MM.1S (cell line): Measurements from ENCODE around the gene PROK1.

Source experiments
- EZH2 ChIP-seq: fragments of 300-600 bp; sonication (generic); optimal IDR thresholded peaks from 2 replicates; pipeline ENCODE3; 2017; ENCODE audit warnings: low read depth, mild to moderate bottlenecking, antibody characterized with exemption, low read length, mixed read lengths
- EZH2phosphoT487 ChIP-seq: fragments of 300-600 bp; sonication (generic); IDR thresholded peaks from 2 replicates; pipeline ENCODE4 v1.6.1; 2018; ENCODE audit warnings: antibody characterized with exemption, low read length
- TF ChIP-seq, protein P1 (sequence below): fragments of 300-600 bp; sonication (generic); IDR thresholded peaks from 2 replicates; pipeline ENCODE4 v1.5.1; 2016; ENCODE audit warnings: antibody characterized with exemption, low read length, mixed read lengths

DNA sequence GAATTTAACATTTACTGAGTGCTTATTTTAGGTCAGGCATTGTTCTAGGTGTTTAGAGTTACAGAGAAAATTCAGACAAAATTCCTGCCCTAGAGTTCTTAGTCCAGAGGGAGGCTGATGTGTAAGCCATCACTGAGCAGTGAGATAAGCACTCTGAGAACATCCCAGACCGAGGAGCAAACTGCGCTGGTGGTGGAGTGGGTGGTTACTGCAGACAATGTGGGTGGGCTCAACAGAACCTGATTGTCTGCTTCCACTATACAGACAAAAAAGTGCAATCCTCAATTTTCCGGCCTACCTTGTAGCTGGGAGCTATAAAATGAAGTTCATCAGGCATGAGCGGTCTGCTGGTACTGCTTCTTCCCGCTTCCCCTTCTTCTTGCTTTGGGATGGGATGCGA, 23.5 kb downstream of the PROK1 start:
- TF ChIP-seq, protein P1, sequence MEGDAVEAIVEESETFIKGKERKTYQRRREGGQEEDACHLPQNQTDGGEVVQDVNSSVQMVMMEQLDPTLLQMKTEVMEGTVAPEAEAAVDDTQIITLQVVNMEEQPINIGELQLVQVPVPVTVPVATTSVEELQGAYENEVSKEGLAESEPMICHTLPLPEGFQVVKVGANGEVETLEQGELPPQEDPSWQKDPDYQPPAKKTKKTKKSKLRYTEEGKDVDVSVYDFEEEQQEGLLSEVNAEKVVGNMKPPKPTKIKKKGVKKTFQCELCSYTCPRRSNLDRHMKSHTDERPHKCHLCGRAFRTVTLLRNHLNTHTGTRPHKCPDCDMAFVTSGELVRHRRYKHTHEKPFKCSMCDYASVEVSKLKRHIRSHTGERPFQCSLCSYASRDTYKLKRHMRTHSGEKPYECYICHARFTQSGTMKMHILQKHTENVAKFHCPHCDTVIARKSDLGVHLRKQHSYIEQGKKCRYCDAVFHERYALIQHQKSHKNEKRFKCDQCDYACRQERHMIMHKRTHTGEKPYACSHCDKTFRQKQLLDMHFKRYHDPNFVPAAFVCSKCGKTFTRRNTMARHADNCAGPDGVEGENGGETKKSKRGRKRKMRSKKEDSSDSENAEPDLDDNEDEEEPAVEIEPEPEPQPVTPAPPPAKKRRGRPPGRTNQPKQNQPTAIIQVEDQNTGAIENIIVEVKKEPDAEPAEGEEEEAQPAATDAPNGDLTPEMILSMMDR: no peak
- TF ChIP-seq EZH2: no peak
- no peak for TF ChIP-seq EZH2phosphoT487
